Loucy (cell line): ENCODE measurements around the gene SH3PXD2A.

Experiments used
- H2AFZ ChIP-seq: fragments of 200-600 bp; sonication (generic); 2 replicates; pipeline ENCODE4 v1.6.0; 2016; ENCODE audit warnings: antibody characterized with exemption, mild to moderate bottlenecking, low read length, moderate library complexity
- H3F3A ChIP-seq: fragments of 200-600 bp; 2 replicates; pipeline ENCODE4 v1.6.0; 2016; ENCODE audit warnings: antibody characterized with exemption, low read depth, mild to moderate bottlenecking
- H3K27me3 ChIP-seq: fragments of 200-600 bp; sonication (generic); 2 replicates; pipeline ENCODE4 v1.6.1; 2014; ENCODE audit warnings: low read length, mild to moderate bottlenecking; ENCODE audit not compliant: insufficient read depth, poor library complexity, severe bottlenecking
- H3K36me3 ChIP-seq: fragments of 200-600 bp; sonication (generic); 2 replicates; pipeline ENCODE4 v1.6.1; 2016; ENCODE audit warnings: low read length; ENCODE audit not compliant: insufficient read depth
- H3K4me1 ChIP-seq: fragments of 200-600 bp; sonication (generic); 2 replicates; pipeline ENCODE4 v1.5.1; 2014; ENCODE audit warnings: low read length, mild to moderate bottlenecking; ENCODE audit not compliant: insufficient read depth, poor library complexity, severe bottlenecking
- H3K4me2 ChIP-seq: fragments of 200-600 bp; sonication (generic); 2 replicates; pipeline ENCODE4 v1.6.0; 2014; ENCODE audit warnings: antibody characterized with exemption, low read length, low read depth, mild to moderate bottlenecking; ENCODE audit not compliant: poor library complexity, severe bottlenecking
- H3K4me3 ChIP-seq: fragments of 200-600 bp; sonication (generic); 2 replicates; pipeline ENCODE4 v1.5.1; 2014; ENCODE audit warnings: low read length, mild to moderate bottlenecking, mixed read lengths; ENCODE audit not compliant: poor library complexity, severe bottlenecking
- H3K79me2 ChIP-seq: fragments of 200-600 bp; sonication (generic); 2 replicates; pipeline ENCODE4 v1.6.1; 2014; ENCODE audit warnings: low read length; ENCODE audit not compliant: insufficient read depth
- H3K9ac ChIP-seq: fragments of 200-600 bp; sonication (generic); 2 replicates; pipeline ENCODE4 v1.6.0; 2014; ENCODE audit warnings: mild to moderate bottlenecking, low read depth, low read length, moderate library complexity; ENCODE audit not compliant: poor library complexity, severe bottlenecking
- H3K9me2 ChIP-seq: fragments of 200-600 bp; sonication (generic); replicated peaks from 2 replicates; pipeline ENCODE4 v1.6.1; 2016; ENCODE audit warnings: low read depth, low read length, mixed read lengths
- H3K9me3 ChIP-seq: fragments of 200-600 bp; sonication (generic); 2 replicates; pipeline ENCODE4 v1.6.1; 2014; ENCODE audit warnings: mild to moderate bottlenecking, antibody characterized with exemption, low read length, low read depth; ENCODE audit not compliant: insufficient read depth
- H4K20me1 ChIP-seq: fragments of 200-600 bp; sonication (generic); 2 replicates; pipeline ENCODE4 v1.6.0; 2014; ENCODE audit warnings: antibody characterized with exemption, low read length, mild to moderate bottlenecking; ENCODE audit not compliant: insufficient read depth, poor library complexity, severe bottlenecking
- CTCF ChIP-seq: fragments of 200-600 bp; sonication (generic); conservative IDR thresholded peaks from 2 replicates; pipeline ENCODE4 v1.5.1; 2014; ENCODE audit warnings: mild to moderate bottlenecking, antibody characterized with exemption, low read length
- EZH2phosphoT487 ChIP-seq: fragments of 200-600 bp; IDR thresholded peaks from 2 replicates; pipeline ENCODE4 v1.6.1; 2018; ENCODE audit warnings: antibody characterized with exemption, mild to moderate bottlenecking, moderate library complexity, borderline replicate concordance

Gene SH3PXD2A

GRCh38 chr10:103879409-103879808 is 24.0 kb upstream of the SH3PXD2A start:
- H4K20me1 ChIP-seq, result no peaks in the 10 kb centered on the region
- peaks cover 42% of the 10 kb centered on the region; the same call in 1 of the 2 replicates for H3K36me3 ChIP-seq
- H3K4me3 ChIP-seq, result no peak overlapping the region
- no peaks in the 10 kb centered on the region for H3K27me3 ChIP-seq
- no peak overlapping the region for H3K4me2 ChIP-seq
- H3K9me3 ChIP-seq, result no peaks in the 10 kb centered on the region
- H3K4me1 ChIP-seq, result no peaks in the 10 kb centered on the region
- H3K9me2 ChIP-seq, result no peaks in the 10 kb centered on the region
- no peak overlapping the region for H3K9ac ChIP-seq
- H2AFZ ChIP-seq, result no peak overlapping the region
- no peak for TF ChIP-seq EZH2phosphoT487
- no peak for TF ChIP-seq CTCF
- no peaks in the 10 kb centered on the region for H3K79me2 ChIP-seq
- H3F3A ChIP-seq, result no peaks in the 10 kb centered on the region

GRCh38 chr10:103877861-103878260 is 22.5 kb upstream of the SH3PXD2A start:
- H3K9ac ChIP-seq, result no peak overlapping the region
- TF ChIP-seq EZH2phosphoT487, result no peak
- TF ChIP-seq CTCF, result no peak
- H4K20me1 ChIP-seq, result no peaks in the 10 kb centered on the region
- H3K9me3 ChIP-seq, result no peaks in the 10 kb centered on the region
- no peaks in the 10 kb centered on the region for H3F3A ChIP-seq
- no peaks in the 10 kb centered on the region for H3K4me1 ChIP-seq
- peaks cover 36% of the 10 kb centered on the region; the same call in 1 of the 2 replicates for H3K36me3 ChIP-seq
- no peaks in the 10 kb centered on the region for H3K9me2 ChIP-seq
- no peak overlapping the region for H3K4me3 ChIP-seq
- H3K27me3 ChIP-seq, result no peaks in the 10 kb centered on the region
- no peak overlapping the region for H3K4me2 ChIP-seq
- H3K79me2 ChIP-seq, result no peaks in the 10 kb centered on the region
- no peak overlapping the region for H2AFZ ChIP-seq

GRCh38 chr10:103876155-103876554 is 20.8 kb upstream of the SH3PXD2A start:
- Histone ChIP-seq H3K4me2 (no peak overlapping the region), H3F3A (no peaks in the 10 kb centered on the region), H4K20me1 (no peaks in the 10 kb centered on the region), H3K4me1 (no peaks in the 10 kb centered on the region), H3K9me2 (no peaks in the 10 kb centered on the region), H3K36me3 (peaks cover 19% of the 10 kb centered on the region; the same call in 1 of the 2 replicates), H3K9me3 (no peaks in the 10 kb centered on the region), H3K27me3 (no peaks in the 10 kb centered on the region), H3K79me2 (no peaks in the 10 kb centered on the region), H3K4me3 (no peak overlapping the region), H2AFZ (no peak overlapping the region), H3K9ac (no peak overlapping the region)
- TF ChIP-seq EZH2phosphoT487, result no peak

GRCh38 chr10:103874730-103875129 is 19.4 kb upstream of the SH3PXD2A start:
- Histone ChIP-seq H3F3A (no peaks in the 10 kb centered on the region), H3K4me1 (no peaks in the 10 kb centered on the region), H3K4me3 (no peak overlapping the region), H3K9ac (no peak overlapping the region), H3K9me2 (no peaks in the 10 kb centered on the region), H4K20me1 (no peaks in the 10 kb centered on the region), H3K27me3 (no peaks in the 10 kb centered on the region), H3K79me2 (no peaks in the 10 kb centered on the region), H3K4me2 (no peak overlapping the region), H2AFZ (no peak overlapping the region), H3K36me3 (peaks cover 8% of the 10 kb centered on the region; the same call in 1 of the 2 replicates), H3K9me3 (no peaks in the 10 kb centered on the region)
- TF ChIP-seq EZH2phosphoT487 (no peak), CTCF (no peak)
